GM19467 (cell line): ENCODE results near the gene NSUN3.

ENCODE experiments used
- ATAC-seq: cut with Tn5 transposase; IDR thresholded peaks from one replicate; pipeline ENCODE4 v1.9.1; 2021; ENCODE audit warnings: mild to moderate bottlenecking, moderate library complexity; ENCODE audit not compliant: unreplicated experiment

Gene NSUN3

DNA sequence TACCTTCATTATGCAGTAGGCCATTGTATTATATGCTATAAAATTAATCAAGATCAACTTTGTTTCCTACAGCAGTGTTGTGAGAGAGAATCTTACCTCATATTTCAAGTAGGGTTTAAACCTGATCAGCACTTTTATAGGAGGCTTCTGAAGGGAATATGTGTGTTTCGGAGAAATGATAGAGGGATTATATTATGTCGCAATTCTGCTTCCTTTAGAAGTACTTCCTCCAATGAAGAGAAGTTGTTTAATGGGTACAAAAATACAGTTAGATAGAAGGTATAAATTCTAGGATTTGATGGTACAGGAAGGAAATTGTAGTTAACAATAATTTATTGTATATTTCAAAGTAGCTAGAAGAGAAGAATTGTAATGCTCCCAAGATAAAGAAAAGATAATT is 54.9 kb downstream of the NSUN3 start:
- ATAC-seq, result no peak

DNA sequence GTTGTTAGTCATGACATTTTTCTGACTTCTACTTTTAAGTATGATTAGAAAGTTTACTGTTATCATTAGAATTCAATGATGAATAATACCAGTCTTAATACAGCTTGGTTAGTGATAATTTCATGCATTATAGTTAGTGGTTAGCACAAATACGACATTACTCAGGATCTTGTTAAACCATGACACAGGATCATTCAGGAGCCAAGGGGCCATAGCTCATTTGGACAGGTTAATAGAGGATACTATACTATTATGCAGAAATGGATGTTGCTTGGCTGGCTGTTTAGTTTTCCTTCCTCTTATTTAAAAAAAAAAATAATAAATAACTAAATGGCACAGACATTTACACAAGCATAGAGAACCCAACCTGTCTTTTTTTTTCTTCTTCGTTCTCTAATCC is 55.5 kb downstream of the NSUN3 start:
- no peak for ATAC-seq

DNA sequence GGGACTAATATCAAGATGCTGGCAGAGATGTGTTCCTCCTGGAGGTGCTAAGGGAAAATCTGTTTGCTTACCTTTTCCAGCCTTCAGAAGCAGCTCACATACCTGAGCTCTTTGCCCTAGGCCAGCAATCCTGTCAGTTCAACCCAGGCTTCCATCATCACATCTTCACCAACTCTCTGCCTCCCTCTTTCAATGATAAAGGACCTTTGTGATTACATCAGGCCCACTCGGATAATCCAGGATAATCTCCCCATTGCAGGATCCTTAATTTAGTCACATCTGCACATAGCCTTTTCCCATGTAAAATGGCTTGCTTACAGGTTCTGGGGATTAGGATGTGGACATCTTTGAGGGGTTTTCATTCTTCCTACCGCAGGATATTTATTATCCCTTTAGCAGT is 58.3 kb downstream of the NSUN3 start:
- no peak for ATAC-seq

DNA sequence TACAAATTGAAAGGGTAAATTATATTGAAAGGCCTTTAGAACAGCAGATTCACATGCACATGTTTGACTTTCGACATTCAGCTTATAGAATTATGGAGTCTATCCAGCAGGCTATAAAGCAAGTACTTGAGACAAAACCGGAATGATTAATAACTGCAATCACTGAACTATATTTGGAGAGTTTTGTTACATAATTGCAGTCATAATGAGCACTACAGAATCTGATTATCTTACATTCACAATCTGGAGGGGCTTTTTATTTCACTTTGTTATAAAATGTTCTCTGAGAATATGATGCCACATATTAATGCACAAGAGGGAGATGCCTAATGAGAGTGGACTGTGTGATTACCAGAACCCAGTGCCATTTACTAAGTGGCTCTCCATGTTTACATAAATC is 64.3 kb downstream of the NSUN3 start:
- ATAC-seq, result no peak

DNA sequence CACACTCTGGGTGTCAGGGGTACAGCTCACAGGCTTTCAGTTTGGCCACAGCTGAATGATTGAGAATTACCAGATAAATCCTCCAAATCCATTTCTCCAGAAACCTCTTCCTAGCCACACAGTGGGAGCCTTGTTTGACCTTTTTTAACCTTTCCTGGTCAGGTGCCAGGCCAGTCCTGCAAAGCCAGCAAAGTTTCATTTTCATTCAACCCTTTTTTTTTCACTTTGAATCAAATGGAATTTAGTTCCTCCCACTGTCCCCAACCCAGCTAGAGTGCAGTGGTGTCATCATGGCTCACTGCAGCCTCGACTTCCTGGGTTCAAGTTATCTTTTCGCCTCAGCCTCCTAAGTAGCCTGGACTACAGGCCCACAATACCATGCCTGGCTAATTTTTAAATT is 67.8 kb downstream of the NSUN3 start:
- no peak for ATAC-seq

DNA sequence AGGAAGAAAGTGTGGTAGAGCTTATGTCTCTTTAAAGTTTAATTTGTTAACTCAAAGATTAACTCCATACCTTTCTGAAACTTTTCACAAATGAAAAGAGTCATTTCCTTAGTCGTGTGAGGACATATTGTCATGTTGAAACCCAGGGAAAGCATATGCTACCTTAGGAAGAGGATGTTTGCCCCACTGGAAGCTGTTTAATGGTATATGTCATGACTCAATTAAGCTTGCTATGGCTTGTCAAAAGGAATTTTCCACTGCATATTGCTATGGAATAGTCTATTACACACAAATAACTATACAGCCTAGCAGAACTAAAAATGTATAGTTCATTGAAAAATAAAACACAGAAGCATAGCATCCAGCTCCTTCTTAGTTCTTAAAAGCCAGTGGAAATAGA is 69.9 kb downstream of the NSUN3 start:
- ATAC-seq, result no peak

DNA sequence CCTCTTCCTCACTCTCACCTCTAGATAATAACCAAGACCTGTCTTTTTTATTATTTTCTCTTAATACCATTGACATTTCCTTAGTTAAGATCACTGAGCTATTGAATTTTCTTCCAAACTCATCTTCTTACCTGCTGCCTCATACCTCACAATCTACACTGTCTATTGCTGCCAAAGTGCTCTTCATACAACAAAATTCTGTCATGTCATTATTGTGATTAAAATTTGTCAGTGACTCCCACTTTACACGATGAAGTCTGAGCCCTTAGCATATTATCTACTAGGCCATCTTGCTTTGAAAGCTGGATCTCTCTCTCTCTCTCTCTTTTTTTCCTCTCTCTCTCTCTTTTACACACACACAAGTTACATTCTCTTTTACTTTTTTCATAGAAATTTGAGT is 73.3 kb downstream of the NSUN3 start:
- ATAC-seq, result no peak

DNA sequence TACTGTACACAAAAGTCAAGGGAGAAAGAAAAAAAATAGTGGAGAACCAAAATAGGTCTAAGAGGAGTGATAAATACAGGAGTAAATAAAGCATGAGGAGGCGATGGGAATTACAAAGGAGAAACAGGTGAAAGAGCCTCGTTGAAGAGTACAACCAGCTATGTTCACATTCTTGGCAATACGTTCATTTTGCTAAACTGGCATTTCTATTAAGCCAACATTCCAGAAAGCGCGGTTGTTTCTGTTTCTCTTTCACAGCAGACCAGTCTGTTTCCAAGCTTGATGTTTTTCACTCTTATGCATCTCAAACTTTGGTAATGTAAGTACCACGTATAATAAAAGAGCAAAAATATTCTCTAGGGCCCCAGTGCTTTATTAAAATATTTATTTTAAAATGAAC is 74.5 kb downstream of the NSUN3 start:
- ATAC-seq, result no peak

DNA sequence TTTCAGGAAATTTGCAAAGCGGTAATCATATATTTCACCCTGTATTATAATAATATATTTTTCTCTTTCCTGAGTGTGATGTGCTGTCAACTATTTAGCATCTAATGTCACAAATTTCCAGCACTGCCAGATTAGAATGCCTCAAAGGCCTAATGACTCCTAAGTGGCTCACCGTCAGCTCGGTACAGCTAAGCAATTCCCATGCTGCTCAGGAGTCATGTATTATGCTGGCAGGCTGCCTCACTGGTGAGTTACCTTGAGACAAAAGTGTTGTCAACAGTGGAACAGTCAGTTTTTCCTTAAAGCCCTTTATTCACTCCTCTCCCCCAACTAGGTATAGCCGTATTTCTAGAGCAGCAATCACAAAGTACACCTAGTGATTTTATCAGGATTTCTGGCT is 83.6 kb downstream of the NSUN3 start:
- no peak for ATAC-seq

DNA sequence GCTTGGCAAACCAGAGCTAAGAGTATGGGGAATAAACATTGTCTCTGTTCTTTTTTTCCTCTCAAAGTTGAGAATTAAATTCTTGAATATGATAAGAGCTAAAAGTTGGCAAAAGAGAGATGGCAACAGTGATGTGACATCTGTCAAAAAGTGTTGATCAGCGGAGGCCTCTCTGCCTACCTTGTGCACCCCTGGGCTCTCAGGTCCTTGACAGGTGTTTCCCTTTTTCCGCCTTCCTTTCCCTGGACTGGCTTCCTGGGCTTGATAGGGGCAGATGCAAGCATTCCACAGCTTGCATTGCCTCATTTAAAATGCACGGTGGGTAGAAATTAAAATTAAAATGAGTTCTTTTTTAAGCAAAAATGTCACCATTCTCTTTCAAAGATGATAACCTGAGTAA is 84.2 kb downstream of the NSUN3 start:
- no peak for ATAC-seq

DNA sequence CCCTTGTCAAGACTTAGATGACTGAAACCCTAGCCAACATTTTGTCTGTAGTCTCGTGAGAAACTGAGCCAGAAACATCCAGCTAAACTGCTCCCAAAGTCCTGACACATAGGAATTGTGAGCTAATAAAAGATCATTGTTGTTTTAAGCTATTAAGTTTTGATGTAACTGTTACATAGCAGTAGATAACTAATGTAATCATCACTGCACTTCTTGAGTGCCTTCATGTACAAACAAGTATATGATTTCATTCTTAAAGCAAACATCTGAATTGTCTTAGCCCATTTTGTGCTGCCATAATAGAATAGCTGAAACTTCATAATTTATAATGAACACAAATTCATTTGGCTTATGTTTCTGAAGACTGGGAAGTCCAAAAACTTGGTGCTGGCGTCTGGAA is 87.3 kb downstream of the NSUN3 start:
- ATAC-seq, result no peak

DNA sequence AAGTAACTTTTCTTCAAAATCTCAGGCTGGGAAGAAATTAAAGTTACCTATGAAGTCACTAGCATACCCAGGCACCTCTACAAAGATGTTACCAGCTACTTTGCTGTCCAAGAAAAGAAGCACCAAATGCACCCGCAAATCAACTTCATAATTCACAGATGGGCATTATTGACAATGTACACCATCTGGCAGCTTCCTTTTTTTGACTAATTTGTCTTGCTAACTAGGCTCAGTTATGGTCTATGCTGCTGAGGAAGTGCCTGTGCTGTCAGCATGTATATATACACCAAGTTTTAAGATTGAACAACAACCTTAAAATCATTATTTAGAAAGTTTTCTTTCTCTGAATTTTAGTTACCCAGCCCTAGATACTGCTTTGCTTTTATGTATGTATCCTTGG is 93.8 kb downstream of the NSUN3 start:
- ATAC-seq, result no peak

DNA sequence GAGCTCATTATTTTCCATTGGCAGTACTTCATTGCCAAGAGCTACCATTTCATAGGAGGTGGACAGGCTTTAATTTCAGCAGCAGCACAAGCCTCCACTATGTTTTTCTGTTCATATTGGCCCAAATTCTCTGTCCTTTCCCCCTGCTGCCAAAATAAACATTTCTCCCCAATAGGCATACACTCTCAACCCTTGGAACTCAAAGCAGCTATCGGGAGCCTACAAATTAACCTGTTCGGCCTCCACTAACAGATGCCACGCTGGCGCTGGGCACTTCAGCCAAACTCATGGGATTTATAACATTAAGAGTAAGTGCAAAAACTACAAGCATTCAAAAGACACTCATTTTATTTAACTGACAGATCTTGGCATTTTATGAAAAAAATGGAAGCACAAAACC is 95.7 kb downstream of the NSUN3 start:
- ATAC-seq, result no peak

DNA sequence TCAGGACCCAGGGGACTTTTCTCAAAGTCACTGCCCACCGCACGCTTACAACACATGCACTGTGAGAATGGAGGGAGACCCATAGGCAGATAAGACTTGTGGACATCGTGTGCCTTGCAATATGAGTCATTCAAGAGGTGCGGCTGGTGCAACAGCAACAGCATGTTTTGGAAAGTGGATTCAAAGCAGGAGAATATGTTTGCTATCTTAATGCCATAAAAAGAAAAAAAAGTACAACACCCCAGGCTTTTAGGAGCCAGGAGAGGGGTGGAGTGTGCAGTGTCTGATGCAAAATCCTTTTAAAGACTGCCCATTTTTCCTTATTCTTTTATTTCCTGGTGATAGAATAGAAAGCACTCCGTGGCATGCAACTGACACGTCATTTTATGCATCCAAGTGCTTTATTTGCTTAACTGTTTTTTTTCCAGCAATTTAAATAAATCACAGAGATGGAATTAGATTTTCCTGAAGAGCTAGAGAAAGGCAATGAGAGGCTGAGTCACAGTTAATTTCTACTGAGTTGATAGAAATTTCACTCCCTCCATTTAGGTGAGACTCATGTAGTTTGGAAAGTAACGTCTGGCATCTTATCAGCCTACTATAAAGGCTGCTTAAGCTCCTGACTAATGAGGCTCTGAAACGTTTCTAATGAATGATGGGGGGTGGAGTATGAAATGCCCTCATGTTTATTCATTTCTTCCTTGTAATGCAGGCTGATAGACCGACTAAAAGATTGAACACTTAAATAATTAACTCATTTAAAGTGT is 96.4 kb downstream of the NSUN3 start:
- ATAC-seq, result no peak

DNA sequence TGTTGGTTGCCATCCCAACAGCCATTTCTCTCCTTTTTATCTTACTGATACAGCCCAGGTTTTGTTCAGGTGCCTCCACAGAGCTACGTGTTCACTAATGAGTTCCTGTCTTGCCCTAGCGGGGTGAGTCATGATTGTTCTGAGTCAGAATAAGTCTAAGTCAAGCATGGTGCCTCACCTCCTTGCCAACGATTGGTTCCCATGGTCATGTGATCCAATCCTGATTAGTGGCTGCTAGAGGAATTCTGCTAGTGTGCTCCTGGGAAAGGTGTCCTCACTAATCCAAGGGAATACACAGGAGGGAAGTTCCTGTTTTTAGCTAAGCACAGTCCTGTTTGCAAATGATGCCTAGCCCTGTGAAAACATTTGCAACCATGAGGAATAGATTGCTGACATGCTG is 99.8 kb downstream of the NSUN3 start:
- no peak for ATAC-seq

DNA sequence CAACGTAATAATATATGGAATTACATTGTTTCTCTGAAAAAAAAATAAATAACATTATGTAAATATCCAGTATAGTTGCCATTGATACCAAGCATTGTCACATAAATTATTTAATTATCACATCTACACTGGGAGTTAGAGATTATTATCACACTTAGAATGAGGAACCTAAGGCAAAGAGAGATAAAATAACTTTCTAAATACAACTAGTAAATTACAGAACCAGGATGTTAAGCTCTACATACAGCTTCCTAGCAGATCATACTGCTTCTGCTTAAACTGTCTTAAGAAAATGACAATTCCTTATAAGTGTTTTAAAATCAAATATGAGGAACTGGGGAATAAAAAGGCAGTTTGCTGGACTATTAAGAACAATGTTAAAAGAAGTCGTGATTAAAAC is 104.5 kb downstream of the NSUN3 start:
- no peak for ATAC-seq

DNA sequence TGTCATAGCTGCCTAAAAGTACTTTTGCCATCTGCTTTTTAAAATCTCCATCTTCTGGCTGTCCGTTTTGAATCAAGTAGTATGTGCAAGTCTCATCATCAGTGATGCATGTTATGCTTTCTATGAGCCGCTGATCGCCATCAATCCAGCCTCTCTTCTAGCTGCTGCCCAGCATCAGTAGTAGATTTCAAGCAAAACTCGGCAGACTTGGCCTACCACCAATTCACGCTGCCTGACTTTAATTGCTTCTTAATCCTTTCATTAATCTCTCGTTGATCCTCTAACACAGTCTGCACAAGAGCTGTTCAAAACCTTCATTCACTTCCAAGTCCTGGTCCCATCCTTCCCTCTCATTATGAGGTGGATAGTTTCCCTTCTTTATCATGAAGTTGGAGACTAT is 104.9 kb downstream of the NSUN3 start:
- no peak for ATAC-seq

DNA sequence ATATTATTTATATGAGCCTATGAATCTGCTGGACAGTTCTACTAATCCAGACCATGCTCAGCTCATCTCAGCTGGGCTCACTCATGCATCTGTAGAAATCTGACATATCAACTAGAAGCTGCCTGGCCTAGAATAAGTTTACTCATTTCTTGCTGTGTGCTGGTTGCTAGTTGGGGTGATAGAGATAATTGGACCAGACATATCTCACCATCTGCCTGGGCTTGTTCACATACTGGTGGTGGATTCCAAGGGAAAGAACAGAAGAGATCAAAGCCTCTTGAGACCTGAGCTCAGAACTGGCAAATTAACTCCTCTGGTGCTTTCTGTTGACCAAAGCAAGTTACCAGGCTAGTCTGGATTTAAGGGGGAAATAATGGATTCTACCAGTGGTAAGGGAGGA is 109.1 kb downstream of the NSUN3 start:
- ATAC-seq, result no peak

DNA sequence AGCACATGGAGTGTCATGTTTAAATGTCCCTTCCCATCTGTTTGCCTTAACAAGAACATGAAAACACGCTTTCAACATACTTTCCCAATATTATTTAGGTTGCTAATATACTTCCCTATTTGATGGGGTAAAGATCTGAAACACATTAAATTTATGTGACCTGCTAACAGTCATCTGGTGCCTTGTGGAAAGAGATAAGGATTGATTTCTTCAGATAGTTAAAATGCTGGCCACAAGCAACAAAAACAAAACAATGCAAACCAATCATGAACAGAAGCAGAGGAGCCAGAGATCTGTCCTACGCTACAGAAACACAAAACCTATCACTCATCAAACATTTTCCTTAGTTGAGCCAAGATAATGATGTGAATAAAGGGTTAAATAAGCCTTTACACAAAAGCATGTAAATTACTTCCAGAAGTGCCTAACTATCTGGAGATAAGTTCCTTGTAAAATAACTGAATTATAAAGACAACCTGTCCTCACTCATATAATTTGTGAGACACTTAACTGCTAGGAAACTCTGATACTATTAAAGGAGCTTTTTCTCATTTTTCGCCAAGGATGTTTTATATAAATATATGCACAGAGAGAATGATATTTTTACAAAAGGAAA is 109.9 kb downstream of the NSUN3 start:
- ATAC-seq, result no peak

DNA sequence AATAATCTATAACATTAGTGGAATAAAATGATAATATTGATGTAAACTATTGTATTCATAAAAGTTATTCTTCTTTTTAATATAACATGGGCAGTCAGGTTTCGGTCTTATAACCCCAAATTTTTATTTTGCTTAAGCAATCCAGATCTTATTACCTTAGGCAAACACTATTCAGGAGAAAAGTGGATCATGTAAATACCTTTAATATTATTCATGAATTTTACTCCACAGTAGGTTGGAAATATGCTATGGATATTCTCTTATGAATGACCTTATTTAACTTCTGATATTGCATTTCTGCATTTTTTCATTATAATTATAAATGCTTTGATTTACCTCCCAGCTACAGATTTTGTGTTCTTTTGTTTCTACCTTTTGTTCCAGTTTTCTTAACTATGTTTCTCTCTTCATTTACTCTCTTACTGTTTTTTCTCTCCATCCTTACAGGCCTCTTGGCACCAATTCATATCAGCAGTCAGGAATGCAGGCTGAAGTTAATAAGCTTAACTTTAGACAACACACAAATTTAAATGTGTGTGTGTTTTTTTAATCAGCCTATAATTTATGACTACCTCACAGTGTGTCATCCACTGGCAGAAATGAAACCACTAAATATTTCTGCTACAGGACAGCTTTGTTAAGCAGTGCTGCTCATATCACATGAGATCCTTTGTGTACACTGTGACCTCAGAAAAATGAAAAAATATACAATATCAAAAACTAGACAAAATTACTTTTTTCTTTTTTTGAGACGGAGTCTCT is 111.0 kb downstream of the NSUN3 start:
- ATAC-seq, result no peak

DNA sequence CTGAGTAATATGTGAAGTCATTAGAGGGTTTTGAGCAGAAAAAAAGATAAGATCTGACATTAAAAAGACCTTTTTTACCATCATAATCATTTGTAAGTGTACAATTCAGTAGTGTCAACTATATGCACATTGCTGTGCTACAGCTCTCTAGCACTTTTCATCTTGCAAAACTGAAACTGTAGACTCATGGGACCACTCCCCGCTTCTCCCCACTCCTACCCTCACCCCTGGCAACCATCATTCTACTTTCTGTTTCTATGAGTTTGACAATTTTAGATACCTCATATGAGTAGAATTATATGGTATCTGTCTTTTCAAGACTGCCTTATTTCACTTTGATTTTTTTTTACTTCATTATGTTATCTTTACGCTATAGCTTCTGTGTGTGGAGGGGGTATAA is 112.8 kb downstream of the NSUN3 start:
- ATAC-seq, result no peak
